VCaP (cell line): ENCODE measurements around the gene PDE11A.

ENCODE experiments used
- H3K27ac ChIP-seq: fragments of 450-650 bp; 2 replicates; pipeline ENCODE4 v1.5.1; 2017
- TF ChIP-seq, protein P1 (sequence below): fragments of 450-650 bp; conservative IDR thresholded peaks from 2 replicates; pipeline ENCODE4 v1.5.1; 2017; ENCODE audit warnings: mild to moderate bottlenecking, moderate library complexity

PDE11A gene

DNA sequence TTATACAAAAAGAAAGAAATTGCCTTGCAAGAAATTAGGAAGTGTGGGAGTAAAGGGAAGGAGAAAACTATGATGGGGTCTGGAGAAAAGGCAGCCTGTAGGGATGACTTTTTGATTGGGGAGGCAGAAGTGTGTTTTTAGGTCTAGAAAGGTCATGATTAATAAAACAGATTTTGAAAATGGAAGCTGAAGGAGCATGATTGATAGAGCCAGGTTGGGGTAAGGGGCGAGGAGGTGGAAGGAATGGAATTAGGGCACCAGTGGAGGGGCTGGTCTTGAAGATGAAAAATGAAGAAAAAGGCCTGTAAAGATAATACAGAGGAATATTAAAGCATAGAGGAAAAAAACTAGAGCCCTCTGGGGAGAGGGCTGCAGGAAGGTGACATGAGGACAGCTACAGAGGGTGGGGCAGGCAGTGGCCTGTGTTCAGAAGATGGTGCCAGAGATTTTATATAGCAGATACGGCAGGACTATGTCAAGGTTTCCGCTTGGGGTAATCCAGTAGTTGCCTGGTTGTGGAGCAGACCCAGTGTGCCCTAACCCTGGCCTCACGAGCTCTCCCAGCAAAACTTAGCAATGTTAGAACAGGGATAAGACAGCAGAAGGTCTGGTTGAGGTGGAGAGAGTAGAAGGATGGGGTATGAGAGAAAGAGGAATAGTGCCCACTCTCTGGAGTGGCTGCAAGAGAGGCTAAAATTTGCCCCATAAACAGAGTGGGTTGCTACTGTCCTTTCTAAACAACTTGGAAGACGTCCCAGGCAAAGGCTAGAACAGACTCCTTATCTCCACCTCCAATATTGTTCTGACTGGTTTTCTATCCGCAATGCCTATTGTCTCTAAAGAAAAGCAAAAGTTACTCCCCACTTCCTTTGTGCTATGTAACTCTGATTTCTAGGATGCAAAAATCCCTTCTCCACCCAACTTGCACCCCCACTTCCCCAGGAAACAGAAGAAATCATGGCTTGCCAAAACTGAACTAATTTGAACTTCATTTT, 392.7 kb downstream of the PDE11A start:
- H3K27ac ChIP-seq, result no peak overlapping the region
- TF ChIP-seq, protein P1, sequence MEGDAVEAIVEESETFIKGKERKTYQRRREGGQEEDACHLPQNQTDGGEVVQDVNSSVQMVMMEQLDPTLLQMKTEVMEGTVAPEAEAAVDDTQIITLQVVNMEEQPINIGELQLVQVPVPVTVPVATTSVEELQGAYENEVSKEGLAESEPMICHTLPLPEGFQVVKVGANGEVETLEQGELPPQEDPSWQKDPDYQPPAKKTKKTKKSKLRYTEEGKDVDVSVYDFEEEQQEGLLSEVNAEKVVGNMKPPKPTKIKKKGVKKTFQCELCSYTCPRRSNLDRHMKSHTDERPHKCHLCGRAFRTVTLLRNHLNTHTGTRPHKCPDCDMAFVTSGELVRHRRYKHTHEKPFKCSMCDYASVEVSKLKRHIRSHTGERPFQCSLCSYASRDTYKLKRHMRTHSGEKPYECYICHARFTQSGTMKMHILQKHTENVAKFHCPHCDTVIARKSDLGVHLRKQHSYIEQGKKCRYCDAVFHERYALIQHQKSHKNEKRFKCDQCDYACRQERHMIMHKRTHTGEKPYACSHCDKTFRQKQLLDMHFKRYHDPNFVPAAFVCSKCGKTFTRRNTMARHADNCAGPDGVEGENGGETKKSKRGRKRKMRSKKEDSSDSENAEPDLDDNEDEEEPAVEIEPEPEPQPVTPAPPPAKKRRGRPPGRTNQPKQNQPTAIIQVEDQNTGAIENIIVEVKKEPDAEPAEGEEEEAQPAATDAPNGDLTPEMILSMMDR, result no peak

DNA sequence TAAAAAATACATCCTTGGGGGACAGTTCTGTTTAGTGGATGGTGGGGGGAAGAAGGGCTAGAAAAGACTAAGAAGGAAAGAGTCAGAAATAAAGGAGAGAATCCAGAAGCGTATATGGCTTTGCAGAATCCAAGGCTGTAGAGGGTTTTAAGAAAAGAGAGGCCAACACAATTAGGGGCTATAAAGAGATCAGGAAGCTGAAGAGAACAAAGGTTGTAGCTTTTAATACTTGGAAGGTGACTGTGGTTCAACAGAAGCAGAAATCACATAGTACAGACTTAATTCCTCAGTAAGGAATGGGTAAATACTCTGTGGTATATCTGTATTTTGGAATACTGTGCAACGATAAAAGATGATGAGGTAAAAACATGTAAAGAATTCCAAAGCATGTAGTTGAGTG, 393.6 kb downstream of the PDE11A start:
- TF ChIP-seq, protein P1, result no peak
- no peak overlapping the region for H3K27ac ChIP-seq

- TF ChIP-seq, protein P1, result no peak
- no peak overlapping the region for H3K27ac ChIP-seq
Measured at GRCh38 chr2:177676636-177677035, 395.9 kb downstream of the PDE11A start.

GRCh38 chr2:177675825-177676224, 396.8 kb downstream of the PDE11A start:
- TF ChIP-seq, protein P1, result no peak
- no peak overlapping the region for H3K27ac ChIP-seq

DNA sequence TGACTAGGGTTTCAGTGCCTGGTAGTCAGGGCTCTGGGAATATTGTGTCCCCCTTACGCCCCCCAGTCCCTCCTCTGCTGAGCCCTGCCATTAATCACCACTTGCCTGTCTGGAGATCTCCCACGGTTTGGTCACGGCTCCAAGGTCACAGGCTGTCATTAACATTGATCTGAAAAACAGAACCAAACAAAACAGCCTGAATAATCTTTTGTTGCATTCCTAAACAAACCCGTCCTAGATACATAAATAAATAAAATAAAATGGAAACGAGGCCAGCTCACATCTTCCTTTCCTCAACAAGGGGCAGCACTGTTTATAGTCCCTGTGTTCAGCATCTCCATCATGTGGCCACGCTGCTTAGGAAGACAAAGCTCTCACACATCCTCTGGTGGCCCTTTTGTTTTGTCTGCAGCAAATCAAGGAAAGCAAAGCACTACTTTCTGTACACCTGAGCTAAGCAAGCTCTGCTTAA, 397.2 kb downstream of the PDE11A start:
- no peak overlapping the region for H3K27ac ChIP-seq
- TF ChIP-seq, protein P1, result 0 out of 2 replicates have a peak, but pooled peaks have one; percentile 7

DNA sequence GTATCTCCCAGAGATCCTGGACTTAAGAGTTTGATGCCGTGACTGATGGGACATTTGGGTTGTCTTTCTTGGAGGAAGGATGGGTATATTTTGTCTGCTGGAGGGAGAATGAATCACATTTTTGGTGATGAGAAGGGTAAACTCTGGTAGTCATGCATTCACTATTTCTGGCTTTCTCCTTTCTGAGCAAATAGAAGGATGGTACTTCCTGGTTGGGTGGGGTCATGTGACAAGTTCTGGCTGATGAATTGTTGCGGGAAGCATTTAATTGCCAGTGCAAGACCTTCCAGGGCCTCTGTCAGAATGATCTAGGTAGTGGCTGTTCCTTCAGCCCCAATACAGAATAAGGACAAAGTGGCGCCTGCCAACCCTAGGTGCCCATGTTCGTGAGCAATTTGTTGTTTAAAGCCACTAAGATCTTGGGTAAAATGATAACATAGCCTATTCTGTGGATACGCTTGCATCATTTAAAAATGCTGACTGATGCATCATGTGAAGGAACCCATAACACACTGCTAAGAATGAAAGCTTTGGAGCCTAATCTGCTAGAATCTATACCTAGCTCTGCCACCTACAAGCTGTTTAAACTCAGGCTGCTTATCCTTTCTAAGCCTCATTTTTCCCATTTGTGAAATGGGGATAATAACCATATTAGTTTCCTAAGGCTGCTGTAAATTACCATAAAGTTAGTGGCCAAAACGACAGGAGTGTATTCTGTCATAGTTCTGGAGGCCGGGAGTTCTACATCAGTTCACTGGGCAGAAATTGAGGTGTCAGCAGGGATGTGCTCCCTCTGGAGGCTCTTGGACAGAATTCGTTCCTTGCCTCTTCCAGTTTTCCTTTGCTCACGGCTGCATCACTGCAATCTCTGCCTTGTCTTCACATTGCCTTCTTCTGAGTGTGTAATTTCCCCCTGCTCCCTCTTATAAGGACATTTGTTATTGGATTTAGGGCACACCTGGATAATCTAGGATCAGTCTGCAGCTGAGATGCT, 398.7 kb downstream of the PDE11A start:
- TF ChIP-seq, protein P1, result peak; percentile 22; the same call in 1 of the 2 replicates
- no peak overlapping the region for H3K27ac ChIP-seq
